Stimulated activated CD4-positive, alpha-beta T cell treated with anti-CD3 and anti-CD28 coated beads, TNF-alpha, amount 100 ng/mL, for 4 hours (primary cell): Measurements from ENCODE around the gene ING1.
"Not testable (repeated sequence)": the region's sequence is repeated elsewhere in the genome, so short reads cannot be mapped to it uniquely, and the experiment has no call there.

ENCODE experiments used
- DNase-seq, 3 experiments: peaks; one replicate each; pipeline ENCODE4 v3.0.0-alpha.2; 2020; ENCODE audit warnings: low read depth in 3 of 3

Gene ING1

DNA sequence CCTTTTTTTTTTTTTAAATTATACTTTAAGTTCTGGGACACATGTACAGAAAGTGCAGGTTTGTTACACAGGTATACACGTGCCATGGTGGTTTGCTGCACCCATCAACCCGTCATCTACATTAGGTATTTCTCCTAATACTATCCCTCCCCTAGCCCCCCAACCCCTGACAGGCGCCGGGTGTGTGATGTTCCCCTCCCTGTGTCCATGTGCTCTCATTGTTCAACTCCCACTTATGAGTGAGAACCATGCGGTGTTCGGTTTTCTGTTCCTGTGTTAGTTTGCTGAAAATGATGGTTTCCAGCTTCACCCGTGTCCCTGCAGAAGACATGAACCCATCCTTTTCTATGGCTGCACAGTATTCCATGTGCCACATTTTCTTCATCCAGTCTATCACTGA, 17.7 kb upstream of the ING1 start:
- not testable (repeated sequence) for DNase-seq

DNA sequence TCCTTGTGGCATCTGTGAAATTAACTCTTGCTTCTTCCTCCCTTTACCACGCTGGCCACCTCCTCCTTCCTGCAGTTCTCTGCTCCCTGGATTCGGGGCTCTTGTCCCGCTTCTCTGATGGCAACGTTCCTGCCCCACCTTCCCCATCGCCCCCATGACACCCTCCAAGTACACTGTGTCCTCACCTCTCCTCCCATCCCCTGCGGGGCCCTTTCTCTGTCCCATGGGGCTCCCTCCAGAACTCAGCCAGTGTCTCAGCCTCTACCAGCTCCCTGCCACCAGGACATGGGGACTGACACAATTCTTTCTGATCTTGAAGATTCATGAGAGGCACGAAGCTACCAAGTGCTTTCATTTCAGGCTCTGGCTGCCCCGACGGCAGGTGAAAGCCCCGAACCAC, 16.7 kb upstream of the ING1 start:
- DNase-seq: no peak

GRCh38 chr13:110697842-110698241, 15.7 kb upstream of the ING1 start:
- DNase-seq: no peak

- DNase-seq: no peak
Observed at GRCh38 chr13:110698689-110699088, 14.8 kb upstream of the ING1 start.

DNA sequence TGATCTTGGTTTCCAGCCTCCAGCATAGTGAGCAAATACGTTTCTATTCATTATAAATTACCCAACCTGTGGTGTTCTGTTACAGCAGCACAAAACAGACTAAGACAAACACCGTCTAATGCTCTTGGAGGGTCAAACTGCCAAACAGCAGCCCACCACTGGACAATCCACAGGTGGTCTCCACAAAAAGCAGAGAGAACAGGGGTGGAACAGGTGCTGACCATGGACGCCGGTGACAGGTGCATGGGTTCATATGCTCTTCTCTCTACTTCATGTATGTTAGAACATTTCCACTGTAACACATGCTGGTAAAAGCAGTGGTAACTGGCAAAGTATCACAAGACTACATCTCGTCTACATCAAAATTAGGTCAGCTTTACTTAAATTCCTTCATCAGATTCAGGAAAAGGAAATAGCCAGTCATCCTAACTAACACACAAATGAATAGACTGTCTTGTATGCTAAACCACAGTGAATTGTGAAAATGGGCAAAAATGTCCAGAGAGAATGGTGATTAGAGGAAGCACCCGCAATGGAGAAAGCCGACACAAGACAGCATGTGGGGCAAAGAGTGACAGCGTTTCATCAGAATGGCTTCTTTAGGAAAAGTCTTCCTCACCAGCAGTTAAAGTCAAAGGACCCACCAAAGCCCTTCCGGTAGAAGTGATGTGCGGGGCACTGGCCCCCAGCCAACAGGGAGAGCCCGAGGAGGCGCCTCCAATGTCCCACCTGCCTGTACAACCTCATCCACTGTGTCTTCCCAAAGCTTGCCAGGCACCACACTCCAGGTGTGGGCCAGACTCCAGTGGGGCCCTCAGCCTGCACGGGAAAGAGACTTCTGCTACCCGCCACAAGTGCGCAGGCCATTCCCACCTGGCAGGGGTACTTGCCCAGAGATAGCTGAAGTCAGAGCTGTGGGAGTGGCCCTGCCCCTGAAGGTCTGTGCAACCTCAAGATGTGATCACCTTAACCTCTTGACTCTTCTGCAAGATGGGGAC, 14.1 kb upstream of the ING1 start:
- DNase-seq: no peak

GRCh38 chr13:110700186-110700585, 13.3 kb upstream of the ING1 start:
- no peak for DNase-seq

DNA sequence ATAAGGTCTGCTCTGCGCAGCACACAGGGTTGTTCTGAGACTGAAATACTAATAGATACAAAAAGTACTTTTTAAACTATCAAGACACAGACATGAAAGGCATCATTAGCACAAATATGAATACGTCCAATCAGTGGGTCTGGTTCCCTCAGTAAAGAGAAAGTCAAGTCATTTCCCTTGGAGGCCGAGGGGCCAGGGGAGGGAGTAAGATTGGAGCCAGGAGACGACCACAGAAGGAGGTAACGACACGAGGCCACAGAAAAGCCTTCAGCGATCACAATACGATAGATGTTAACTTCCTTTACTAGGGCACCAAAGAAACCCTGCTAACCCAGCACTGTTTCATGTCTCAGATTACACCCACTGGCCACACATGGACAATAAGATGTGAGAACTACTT, 12.9 kb upstream of the ING1 start:
- no peak for DNase-seq

DNA sequence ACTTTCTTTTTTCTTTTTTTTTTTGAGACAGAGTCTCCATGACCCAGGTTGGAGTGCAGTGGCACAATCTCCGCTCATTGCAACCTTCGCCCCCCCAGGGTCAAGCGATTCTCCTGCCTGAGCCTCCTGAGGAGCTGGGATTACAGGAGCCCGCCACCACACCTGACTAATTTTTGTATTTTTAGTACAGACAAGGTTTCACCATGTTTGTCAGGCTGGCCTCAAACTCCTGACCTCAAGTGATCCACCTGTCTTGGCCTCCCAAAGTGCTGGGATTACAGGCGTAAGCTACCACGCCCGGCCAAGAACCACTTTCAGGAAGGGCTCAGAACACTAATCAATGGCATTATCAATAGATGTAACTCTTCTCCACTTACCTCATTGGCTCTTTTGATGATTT, 12.4 kb upstream of the ING1 start:
- DNase-seq: not testable (repeated sequence)

DNA sequence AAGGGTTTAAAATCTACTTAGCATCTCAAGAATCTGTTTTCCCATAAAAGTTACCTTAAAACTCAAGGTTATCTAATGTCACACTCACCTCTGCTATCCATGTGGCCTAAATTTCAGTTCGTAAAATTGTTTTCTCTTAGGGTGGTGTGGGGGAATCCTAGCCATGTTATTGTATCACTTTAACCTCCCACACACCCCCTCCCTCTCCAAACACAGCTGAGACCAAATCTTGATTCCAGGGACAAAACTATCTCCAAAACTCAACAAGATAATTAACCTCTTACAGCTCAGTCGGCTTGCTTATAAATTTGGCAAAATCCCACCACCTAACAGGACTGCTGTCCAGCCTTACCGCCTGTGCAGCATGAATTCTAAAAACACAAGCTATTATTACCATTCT, 11.4 kb upstream of the ING1 start:
- no peak for DNase-seq

GRCh38 chr13:110702591-110703526, 10.6 kb upstream of the ING1 start:
- no peak for DNase-seq

GRCh38 chr13:110705356-110705825, 8.1 kb upstream of the ING1 start:
- DNase-seq: no peak

- peak; percentile 90 to 91 (median 91) for DNase-seq
Observed at GRCh38 chr13:110705826-110706569, 7.5 kb upstream of the ING1 start, which contains the start of gene CARS2. Gene CARS2, minus strand, starts transcription at chr13:110706116. Its CDS starts 23 bp downstream, at chr13:110706093.

- no peak for DNase-seq
Observed at GRCh38 chr13:110706570-110707372, 6.7 kb upstream of the ING1 start.

DNA sequence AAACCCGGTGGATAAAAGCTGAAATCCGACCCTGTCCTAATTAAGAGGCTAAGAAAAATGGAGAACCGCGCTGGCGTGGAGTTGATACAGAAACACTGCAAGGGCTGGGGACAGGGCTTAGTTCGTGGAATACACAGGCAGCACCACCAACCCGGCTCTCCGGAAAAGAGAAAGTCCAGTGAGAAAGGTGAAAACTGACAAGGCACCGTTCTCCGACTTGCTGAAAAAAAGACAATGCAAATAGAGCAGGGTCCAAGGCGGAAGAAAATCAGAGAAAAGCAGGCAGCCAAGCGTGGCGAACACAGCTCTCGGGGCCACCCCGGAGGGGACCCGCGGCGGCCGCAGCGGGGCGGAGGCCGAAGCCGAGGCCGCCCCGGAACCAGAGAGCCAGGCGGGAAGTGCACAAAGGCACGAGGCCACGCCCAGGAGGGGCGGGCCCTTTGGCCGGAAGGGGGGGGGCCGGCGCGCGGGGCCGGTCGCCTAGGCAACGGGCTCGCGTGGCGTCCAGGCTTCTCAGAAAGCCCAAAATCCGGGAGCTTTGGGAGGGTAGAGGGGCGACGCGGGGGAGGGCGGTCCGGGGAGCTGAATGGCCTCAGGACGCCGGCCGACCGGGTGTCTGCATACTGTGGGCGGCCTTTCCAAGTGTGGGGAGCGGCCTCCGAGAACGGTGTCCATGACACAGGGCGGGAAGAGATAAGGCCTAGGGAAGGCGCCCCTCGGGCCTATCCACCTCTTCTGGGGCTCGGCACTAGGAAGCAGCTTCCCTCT, 1.2 kb upstream of the ING1 start:
- peak; percentile 71 to 79 (median 74) for DNase-seq

- DNase-seq: peak; percentile 97 to 98 (median 97)
Observed at GRCh38 chr13:110712849-110713641, 455 bp upstream of the ING1 start.

GRCh38 chr13:110713981-110714796, 689 bp downstream of the ING1 start:
- DNase-seq: peak; percentile 42 to 53 (median 50)

GRCh38 chr13:110714797-110715394, 1.4 kb downstream of the ING1 start:
- DNase-seq: peak; percentile 10 to 41 (median 28)
